OCI-LY7 (cell line): Measurements from ENCODE around the gene ATXN10. TPM values are rescaled to one million over a fixed set of nuclear protein-coding genes. Genes with fewer than 3 reads are reported as not detected.

ENCODE experiments used
- BruUV-seq: library from RNA; stranded (reverse); fragments of 400-500 nt; replicated peaks from 2 replicates; lab custom pipeline; 2021; lab: Mats Ljungman, UMichigan
- CTCF ChIA-PET: fragments of 300-600 bp; sonication (Branson Sonifier 250); formaldehyde crosslinking; loops from one replicate; lab custom pipeline; 2022; ENCODE audit warnings: antibody characterized with exemption; ENCODE audit not compliant: unreplicated experiment; lab: Charles Lee
- POLR2A ChIA-PET: fragments of 300-600 bp; sonication (Branson Sonifier 250); formaldehyde crosslinking; loops from one replicate; lab custom pipeline; 2022; ENCODE audit warnings: antibody characterized with exemption; lab: Charles Lee
- DNase-seq: peaks from one replicate; pipeline ENCODE4 v3.0.0-alpha.2; 2015; ENCODE audit warnings: low spot score
- H2AFZ ChIP-seq: fragments of 200-600 bp; sonication (generic), shearing (Covaris generic); 2 replicates; pipeline ENCODE4 v1.6.1; 2014; ENCODE audit warnings: mild to moderate bottlenecking, antibody characterized with exemption, low read length, moderate library complexity
- H3K27ac ChIP-seq: fragments of 200-600 bp; sonication (generic); 2 replicates; pipeline ENCODE4 v1.5.1; 2014; ENCODE audit warnings: mixed run types, low read depth, mild to moderate bottlenecking, moderate library complexity, low read length, inconsistent platforms; ENCODE audit not compliant: poor library complexity, severe bottlenecking
- H3K36me3 ChIP-seq: fragments of 200-600 bp; sonication (generic); 2 replicates; pipeline ENCODE4 v1.6.1; 2014; ENCODE audit warnings: mild to moderate bottlenecking, antibody characterized with exemption, low read length, moderate library complexity, mixed read lengths; ENCODE audit not compliant: insufficient read depth
- H3K4me1 ChIP-seq: fragments of 200-600 bp; sonication (generic); 2 replicates; pipeline ENCODE4 v1.5.1; 2014; ENCODE audit warnings: mild to moderate bottlenecking, low read length; ENCODE audit not compliant: insufficient read depth, poor library complexity, severe bottlenecking
- H3K4me2 ChIP-seq: fragments of 200-600 bp; sonication (generic); 2 replicates; pipeline ENCODE4 v1.6.1; 2014; ENCODE audit warnings: mild to moderate bottlenecking, low read length
- H3K4me3 ChIP-seq: fragments of 200-600 bp; sonication (generic); 2 replicates; pipeline ENCODE4 v1.5.1; 2014; ENCODE audit warnings: mild to moderate bottlenecking, low read depth, low read length; ENCODE audit not compliant: poor library complexity, severe bottlenecking
- H3K79me2 ChIP-seq: fragments of 200-600 bp; sonication (generic); 2 replicates; pipeline ENCODE4 v1.6.1; 2016; ENCODE audit warnings: low read depth, mild to moderate bottlenecking, low read length, moderate library complexity, mixed read lengths; ENCODE audit not compliant: insufficient read depth
- H3K9me2 ChIP-seq: fragments of 200-600 bp; sonication (generic); 2 replicates; pipeline ENCODE4 v1.6.1; 2016; ENCODE audit warnings: mild to moderate bottlenecking, low read length, mixed read lengths; ENCODE audit not compliant: insufficient read depth
- H3K9me3 ChIP-seq: fragments of 200-600 bp; sonication (generic); 2 replicates; pipeline ENCODE4 v1.6.1; 2014; ENCODE audit warnings: mild to moderate bottlenecking, mixed run types, low read length, mixed read lengths
- H4K20me1 ChIP-seq: fragments of 200-600 bp; sonication (generic); 2 replicates; pipeline ENCODE4 v1.6.1; 2014; ENCODE audit warnings: mild to moderate bottlenecking, antibody characterized with exemption, low read length, moderate library complexity, mixed read lengths; ENCODE audit not compliant: insufficient read depth
- CTCF ChIP-seq: fragments of 200-600 bp; sonication (generic); conservative IDR thresholded peaks from 2 replicates; pipeline ENCODE4 v1.5.1; 2014; ENCODE audit warnings: mild to moderate bottlenecking, antibody characterized with exemption, low read length, moderate library complexity, mixed read lengths
- EZH2phosphoT487 ChIP-seq: fragments of 200-600 bp; sonication (generic); IDR thresholded peaks from 2 replicates; pipeline ENCODE4 v1.6.1; 2018; ENCODE audit warnings: low read depth, borderline replicate concordance, mild to moderate bottlenecking, mixed run types, antibody characterized with exemption, low read length, moderate library complexity, mixed read lengths
- intact Hi-C: fragments of 100-400 bp; cut with micrococcal nuclease; formaldehyde crosslinking; loops from one replicate; pipeline ENCODE4 v1.10.0; 2022; ENCODE audit not compliant: unreplicated experiment
- total RNA-seq, 2 experiments: library from RNA; depleted of rRNA in 1 of 2; stranded (reverse); fragments of >200 nt in 1 of 2; shearing (Covaris generic) in 1 of 2; gene quantifications; 2 replicates each; pipeline ENCODE4 v1.2.3, GENCODE V29; 2014 to 2022

The ATXN10 gene
- total RNA-seq, 2 experiments from 2014 or later, result 66.1 to 197 TPM

- POLR2A ChIA-PET, result no interaction called here
- TF ChIP-seq CTCF, result no peak
- TF ChIP-seq EZH2phosphoT487, result no peak
- no peaks in the 10 kb centered on the region for H3K9me2 ChIP-seq
- no peak for DNase-seq
- H2AFZ ChIP-seq, result no peak overlapping the region
- H3K4me1 ChIP-seq, result no peaks in the 10 kb centered on the region
- no peaks in the 10 kb centered on the region for H3K79me2 ChIP-seq
- no TSS peak for BruUV-seq
- intact Hi-C loops, result no loop called here
- H4K20me1 ChIP-seq, result no peaks in the 10 kb centered on the region
- H3K9me3 ChIP-seq, result no peaks in the 10 kb centered on the region
- no peak overlapping the region for H3K4me3 ChIP-seq
- H3K36me3 ChIP-seq, result no peaks in the 10 kb centered on the region
- H3K4me2 ChIP-seq, result no peak overlapping the region
- H3K27ac ChIP-seq, result no peak overlapping the region
- CTCF ChIA-PET, result no interaction called here
Observed at GRCh38 chr22:45626198-45626651, 45.4 kb upstream of the ATXN10 start.

GRCh38 chr22:45627489-45628233 lies 44.0 kb upstream of the ATXN10 start:
- no peaks in the 10 kb centered on the region for H3K36me3 ChIP-seq
- no peak for DNase-seq
- intact Hi-C loops, result no loop called here
- H3K4me2 ChIP-seq, result no peak overlapping the region
- H3K4me3 ChIP-seq, result no peak overlapping the region
- ChIA-PET CTCF (no interaction called here), POLR2A (no interaction called here)
- no peaks in the 10 kb centered on the region for H3K9me3 ChIP-seq
- TF ChIP-seq EZH2phosphoT487 (no peak), CTCF (no peak)
- no peak overlapping the region for H3K27ac ChIP-seq
- H4K20me1 ChIP-seq, result no peaks in the 10 kb centered on the region
- H3K4me1 ChIP-seq, result no peaks in the 10 kb centered on the region
- H3K79me2 ChIP-seq, result no peaks in the 10 kb centered on the region
- H3K9me2 ChIP-seq, result no peaks in the 10 kb centered on the region
- BruUV-seq, result no TSS peak
- H2AFZ ChIP-seq, result no peak overlapping the region

GRCh38 chr22:45628515-45628914 lies 43.1 kb upstream of the ATXN10 start:
- Histone ChIP-seq H3K4me2 (no peak overlapping the region), H4K20me1 (no peaks in the 10 kb centered on the region), H3K4me3 (no peak overlapping the region), H3K79me2 (no peaks in the 10 kb centered on the region), H2AFZ (no peak overlapping the region), H3K4me1 (no peaks in the 10 kb centered on the region), H3K27ac (no peak overlapping the region), H3K9me2 (no peaks in the 10 kb centered on the region), H3K36me3 (no peaks in the 10 kb centered on the region), H3K9me3 (no peaks in the 10 kb centered on the region)
- DNase-seq, result no peak
- POLR2A ChIA-PET, result no interaction called here
- no peak for TF ChIP-seq EZH2phosphoT487
- no peak for TF ChIP-seq CTCF
- CTCF ChIA-PET, result interaction anchor here (0.6 kb wide), 2 partner anchors 45 to 360 kb away, joined by 3 read pairs; no protein-coding TSS in a partner anchor
- intact Hi-C loops, result no loop called here
- no TSS peak for BruUV-seq
